Measurements from ENCODE around the gene LRPPRC. TPM values are rescaled to one million over a fixed set of nuclear protein-coding genes. Genes with fewer than 3 reads are reported as not detected.
A peak's percentile ranks its signal among the peaks of the same experiment; 100 is the strongest.

The LRPPRC gene
- total RNA-seq, 2 donors from 2014 or later: 92.0 to 156 TPM

DNA sequence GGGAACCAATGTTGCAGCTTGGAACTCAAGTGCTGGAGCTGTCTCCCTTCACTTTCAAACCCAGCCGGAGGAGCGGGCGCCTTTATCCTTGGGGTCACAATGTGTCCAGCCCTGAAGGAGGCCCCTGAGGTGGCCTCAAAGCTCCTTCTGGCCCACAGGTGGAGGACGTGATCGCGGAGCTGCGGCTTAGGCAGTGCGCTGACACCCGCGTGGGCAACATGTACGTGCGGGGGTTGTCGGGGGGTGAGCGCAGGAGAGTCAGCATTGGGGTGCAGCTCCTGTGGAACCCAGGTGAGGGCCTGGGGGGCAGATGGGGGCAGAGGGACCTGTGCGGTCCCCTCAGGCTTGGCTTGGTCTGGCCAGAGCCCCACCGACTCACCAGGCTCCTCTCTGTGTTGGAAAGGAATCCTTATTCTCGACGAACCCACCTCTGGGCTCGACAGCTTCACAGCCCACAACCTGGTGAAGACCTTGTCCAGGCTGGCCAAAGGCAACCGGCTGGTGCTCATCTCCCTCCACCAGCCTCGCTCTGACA lies 143.5 kb downstream of the LRPPRC start:
- H3K27ac Mint-ChIP-seq: no peak overlapping the region
- no peaks in the 10 kb centered on the region for H3K36me3 Mint-ChIP-seq
- DNase-seq (ENCODE audit: low spot score) (no peak), ATAC-seq (no peak)
- H3K9me3 Mint-ChIP-seq: no peaks in the 10 kb centered on the region
- H3K4me1 Mint-ChIP-seq (ENCODE audit: low read depth in 2 of 2): no peaks in the 10 kb centered on the region
- H3K4me3 Mint-ChIP-seq: no peak overlapping the region
- peaks cover 18 to 25% of the 10 kb centered on the region in 2 donors for H3K27me3 Mint-ChIP-seq

DNA sequence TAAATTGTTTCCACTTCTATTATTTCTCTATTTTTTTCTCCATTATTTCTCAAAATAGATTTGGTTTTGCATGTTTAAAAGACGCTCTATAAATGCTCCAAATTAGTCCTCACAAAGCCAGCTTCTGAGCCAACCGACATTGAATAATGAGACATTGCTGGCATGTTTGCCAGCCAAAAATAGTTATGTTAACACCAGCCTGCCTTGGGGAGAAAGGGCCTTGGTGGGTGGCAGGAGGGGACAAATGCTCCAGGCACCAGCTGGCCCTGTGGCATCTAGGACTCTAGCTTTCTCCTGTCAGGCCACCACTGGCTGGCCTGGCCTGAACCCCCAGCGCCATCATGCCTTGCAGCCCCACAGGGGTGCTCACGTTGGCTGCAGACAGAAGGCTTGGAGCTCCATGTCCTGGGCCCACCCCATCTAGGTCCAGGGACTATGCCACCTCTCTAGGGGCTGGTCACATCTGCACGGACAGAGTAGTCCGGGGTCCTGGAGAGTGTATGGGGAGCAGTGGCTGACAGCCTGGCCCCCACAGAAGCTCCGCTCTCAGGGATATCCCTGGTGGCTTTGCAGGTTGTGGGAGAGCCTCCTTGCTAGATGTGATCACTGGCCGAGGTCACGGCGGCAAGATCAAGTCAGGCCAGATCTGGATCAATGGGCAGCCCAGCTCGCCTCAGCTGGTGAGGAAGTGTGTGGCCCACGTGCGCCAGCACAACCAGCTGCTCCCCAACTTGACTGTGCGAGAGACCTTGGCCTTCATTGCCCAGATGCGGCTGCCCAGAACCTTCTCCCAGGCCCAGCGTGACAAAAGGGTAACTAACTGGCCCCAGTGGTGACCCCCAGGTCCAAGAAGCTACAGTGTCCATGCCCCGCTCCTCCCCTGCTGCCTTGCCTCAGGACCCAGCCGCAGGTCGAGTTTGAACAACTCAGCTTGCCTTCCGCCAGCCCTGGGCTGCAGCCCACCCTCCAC lies 144.5 kb downstream of the LRPPRC start:
- no peak overlapping the region for H3K27ac Mint-ChIP-seq
- H3K4me1 Mint-ChIP-seq (ENCODE audit: low read depth in 2 of 2): no peaks in the 10 kb centered on the region
- H3K27me3 Mint-ChIP-seq: peaks cover 10 to 15% of the 10 kb centered on the region in 2 donors
- DNase-seq (ENCODE audit: low spot score): no peak
- H3K36me3 Mint-ChIP-seq: no peaks in the 10 kb centered on the region
- peak in 1 of 2 donors; percentile 40 for ATAC-seq
- H3K9me3 Mint-ChIP-seq: no peaks in the 10 kb centered on the region
- no peak overlapping the region for H3K4me3 Mint-ChIP-seq

DNA sequence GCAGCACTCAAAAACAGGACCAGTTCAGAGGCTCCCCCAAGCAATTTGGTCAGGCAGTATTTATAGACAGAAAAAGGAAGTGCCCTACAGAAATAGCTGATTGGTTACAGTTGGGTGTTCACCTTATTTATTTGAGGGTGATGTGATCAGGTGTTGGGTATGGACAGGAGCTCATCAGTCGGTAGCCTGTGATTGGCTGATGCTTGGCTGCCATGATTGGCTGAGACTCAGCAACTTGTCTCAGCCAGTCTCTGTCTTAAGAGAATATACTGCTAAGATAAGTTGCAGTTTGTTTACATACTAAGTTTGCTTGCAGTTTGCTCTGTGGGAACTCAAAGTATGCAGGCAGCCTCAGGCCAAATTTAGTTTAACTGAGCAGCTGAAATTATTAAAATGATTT lies 147.6 kb downstream of the LRPPRC start:
- no peaks in the 10 kb centered on the region for H3K4me1 Mint-ChIP-seq (ENCODE audit: low read depth in 2 of 2)

DNA sequence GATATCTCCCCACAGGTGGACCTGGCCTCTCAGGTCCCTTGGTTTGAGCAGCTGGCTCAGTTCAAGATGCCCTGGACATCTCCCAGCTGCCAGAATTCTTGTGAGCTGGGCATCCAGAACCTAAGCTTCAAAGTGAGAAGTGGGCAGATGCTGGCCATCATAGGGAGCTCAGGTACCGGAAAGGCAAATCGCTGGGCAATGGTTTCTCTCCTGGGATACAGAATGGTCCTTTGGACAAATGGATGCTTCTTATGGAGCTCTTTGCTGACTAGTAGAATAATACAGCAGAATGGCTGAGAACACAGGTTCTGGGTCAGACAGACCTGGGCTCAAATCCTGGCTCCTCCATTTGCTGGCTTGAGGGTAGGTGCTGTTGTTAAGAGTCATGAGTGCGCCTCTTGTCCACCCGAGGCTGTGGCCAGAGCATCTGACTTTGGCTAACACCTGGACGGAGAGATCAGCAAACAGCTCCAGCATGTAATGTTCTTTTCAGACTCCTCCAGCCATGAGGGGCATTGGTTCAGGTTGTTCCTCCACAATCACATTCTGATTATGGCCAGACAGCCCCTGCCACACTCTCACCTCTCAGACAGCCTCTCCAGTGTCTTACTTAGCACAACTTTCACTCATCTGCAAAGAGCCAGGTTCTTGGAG lies 149.5 kb downstream of the LRPPRC start:
- no peaks in the 10 kb centered on the region for H3K4me1 Mint-ChIP-seq (ENCODE audit: low read depth in 2 of 2)
- no peaks in the 10 kb centered on the region for H3K36me3 Mint-ChIP-seq
- no peaks in the 10 kb centered on the region for H3K9me3 Mint-ChIP-seq
- no peak overlapping the region for H3K27ac Mint-ChIP-seq
- no peak for DNase-seq (ENCODE audit: low spot score)
- H3K4me3 Mint-ChIP-seq: no peak overlapping the region
- no peak for ATAC-seq
- peaks cover 0 to 2% of the 10 kb centered on the region in 2 donors for H3K27me3 Mint-ChIP-seq

More for the DNA sequence above, 147.6 kb downstream of the LRPPRC start:
- Mint-ChIP-seq H3K9me3 (no peaks in the 10 kb centered on the region), H3K4me3 (no peak overlapping the region), H3K27me3 (peaks cover 0 to 2% of the 10 kb centered on the region in 2 donors), H3K27ac (no peak overlapping the region), H3K36me3 (no peaks in the 10 kb centered on the region)
- DNase-seq (ENCODE audit: low spot score): no peak
- no peak for ATAC-seq

DNA sequence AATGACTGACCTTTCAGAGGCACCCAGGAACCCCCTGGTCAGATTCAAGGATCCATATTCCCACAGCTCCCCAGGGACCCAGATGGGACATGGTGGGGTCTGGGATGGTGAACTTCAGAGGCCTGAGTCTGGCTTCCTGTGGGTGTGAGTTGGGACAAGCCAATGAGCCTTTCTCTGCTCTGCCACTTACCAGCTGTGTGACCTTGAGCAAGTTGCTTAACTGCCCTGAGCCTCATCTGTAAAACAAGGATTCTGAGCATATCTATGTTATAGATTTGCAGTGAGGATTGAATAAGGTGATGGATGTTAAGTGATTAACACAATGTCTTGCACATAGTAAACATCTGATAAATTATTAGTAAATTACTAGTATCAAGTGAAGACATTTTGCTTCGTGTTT lies 150.6 kb downstream of the LRPPRC start:
- H3K4me3 Mint-ChIP-seq: no peak overlapping the region
- H3K9me3 Mint-ChIP-seq: no peaks in the 10 kb centered on the region
- H3K27me3 Mint-ChIP-seq: peaks cover 0 to 2% of the 10 kb centered on the region in 2 donors
- H3K36me3 Mint-ChIP-seq: no peaks in the 10 kb centered on the region
- ATAC-seq: no peak
- no peak overlapping the region for H3K27ac Mint-ChIP-seq
- no peaks in the 10 kb centered on the region for H3K4me1 Mint-ChIP-seq (ENCODE audit: low read depth in 2 of 2)
- no peak for DNase-seq (ENCODE audit: low spot score)

DNA sequence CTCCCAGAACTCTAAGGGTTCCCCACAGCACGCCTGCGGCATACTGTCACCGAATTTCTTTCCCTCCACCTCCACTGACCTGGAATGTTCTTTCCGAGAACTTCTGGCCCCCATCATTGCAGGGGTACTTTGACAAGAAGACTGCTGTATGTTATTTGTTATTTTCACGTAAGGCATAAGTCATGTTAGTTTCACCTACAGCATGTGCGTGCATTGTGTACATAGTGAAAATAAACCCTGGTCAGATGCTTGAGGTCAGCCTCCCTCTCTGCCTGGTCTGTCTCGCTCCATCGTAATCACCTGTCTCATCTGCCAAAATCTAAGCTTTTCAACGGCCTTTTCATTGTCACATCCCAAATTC lies 152.9 kb downstream of the LRPPRC start:
- peaks cover 0 to 2% of the 10 kb centered on the region in 2 donors for H3K27me3 Mint-ChIP-seq
- H3K4me1 Mint-ChIP-seq (ENCODE audit: low read depth in 2 of 2): no peaks in the 10 kb centered on the region
- no peak overlapping the region for H3K4me3 Mint-ChIP-seq
- no peak for ATAC-seq
- H3K27ac Mint-ChIP-seq: no peak overlapping the region
- no peak for DNase-seq (ENCODE audit: low spot score)
- H3K9me3 Mint-ChIP-seq: no peaks in the 10 kb centered on the region
- no peaks in the 10 kb centered on the region for H3K36me3 Mint-ChIP-seq

DNA sequence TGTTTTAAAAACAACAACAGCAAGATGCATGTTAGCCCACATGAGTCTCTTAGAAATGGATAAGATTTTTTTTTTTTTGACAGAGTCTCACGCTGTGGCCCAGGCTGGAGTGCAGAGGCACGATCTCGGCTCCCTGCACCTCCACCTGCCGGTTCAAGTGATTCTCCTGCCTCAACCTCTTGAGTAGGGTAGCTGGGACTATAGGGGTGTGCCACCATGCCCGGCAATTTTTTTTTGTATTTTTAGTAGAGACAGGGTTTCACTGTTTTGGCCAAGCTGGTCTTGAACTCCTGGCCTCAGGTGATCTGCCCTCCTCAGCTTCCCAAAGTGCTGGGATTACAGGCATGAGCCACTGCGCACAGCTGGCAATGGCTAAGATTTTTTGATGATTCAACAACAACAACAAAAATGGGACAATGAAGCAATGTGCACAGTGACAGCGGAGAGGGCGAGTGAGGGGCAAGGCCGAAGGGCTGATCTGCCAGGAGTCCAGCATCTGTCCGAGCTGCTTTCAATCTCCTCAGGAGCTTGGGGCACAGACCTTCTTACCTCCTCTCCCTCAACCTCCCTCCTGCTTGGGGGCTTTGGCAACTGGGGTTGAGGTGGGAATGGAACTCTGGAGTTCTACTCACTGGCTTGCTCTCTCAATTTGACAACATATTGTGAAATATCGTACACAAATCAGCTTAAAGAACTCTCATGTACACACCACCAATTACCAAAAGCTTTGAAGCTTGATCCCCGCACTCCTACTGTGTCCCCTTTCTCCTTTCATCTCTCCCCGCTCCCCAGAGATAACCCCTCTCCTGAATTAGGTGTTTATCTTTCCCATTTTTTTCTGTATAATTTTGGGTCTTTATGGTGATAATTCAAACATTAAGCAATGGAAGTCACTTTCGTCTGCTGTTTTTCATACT lies 153.6 kb downstream of the LRPPRC start:
- no peaks in the 10 kb centered on the region for H3K9me3 Mint-ChIP-seq
- no peak overlapping the region for H3K27ac Mint-ChIP-seq
- no peaks in the 10 kb centered on the region for H3K27me3 Mint-ChIP-seq
- ATAC-seq (no peak), DNase-seq (ENCODE audit: low spot score) (no peak)
- H3K36me3 Mint-ChIP-seq: no peaks in the 10 kb centered on the region
- H3K4me3 Mint-ChIP-seq: no peak overlapping the region
- no peaks in the 10 kb centered on the region for H3K4me1 Mint-ChIP-seq (ENCODE audit: low read depth in 2 of 2)

DNA sequence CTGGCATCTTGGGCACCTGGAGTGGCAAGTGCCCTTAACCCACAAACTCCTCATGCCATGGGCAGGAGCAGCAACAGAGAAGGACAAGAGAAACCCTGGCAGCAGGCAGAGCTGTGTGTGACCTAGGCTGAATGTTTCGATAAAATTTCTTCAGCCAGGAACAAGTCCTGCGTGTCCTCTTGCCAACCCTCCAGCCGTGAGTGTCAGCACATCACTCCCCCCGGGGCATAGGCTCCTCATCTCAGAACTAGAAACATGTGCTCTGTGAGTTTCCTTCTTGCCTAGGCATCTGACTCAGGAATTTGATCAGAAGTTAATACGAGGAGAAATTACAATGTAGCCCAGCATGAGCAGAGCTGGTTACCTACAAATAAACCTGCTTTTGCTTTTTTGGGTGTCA lies 154.8 kb downstream of the LRPPRC start:
- Mint-ChIP-seq H3K9me3 (no peaks in the 10 kb centered on the region), H3K4me1 (ENCODE audit: low read depth in 2 of 2) (no peaks in the 10 kb centered on the region), H3K27ac (no peak overlapping the region), H3K4me3 (no peak overlapping the region), H3K27me3 (no peaks in the 10 kb centered on the region), H3K36me3 (no peaks in the 10 kb centered on the region)
- ATAC-seq (no peak), DNase-seq (ENCODE audit: low spot score) (no peak)

DNA sequence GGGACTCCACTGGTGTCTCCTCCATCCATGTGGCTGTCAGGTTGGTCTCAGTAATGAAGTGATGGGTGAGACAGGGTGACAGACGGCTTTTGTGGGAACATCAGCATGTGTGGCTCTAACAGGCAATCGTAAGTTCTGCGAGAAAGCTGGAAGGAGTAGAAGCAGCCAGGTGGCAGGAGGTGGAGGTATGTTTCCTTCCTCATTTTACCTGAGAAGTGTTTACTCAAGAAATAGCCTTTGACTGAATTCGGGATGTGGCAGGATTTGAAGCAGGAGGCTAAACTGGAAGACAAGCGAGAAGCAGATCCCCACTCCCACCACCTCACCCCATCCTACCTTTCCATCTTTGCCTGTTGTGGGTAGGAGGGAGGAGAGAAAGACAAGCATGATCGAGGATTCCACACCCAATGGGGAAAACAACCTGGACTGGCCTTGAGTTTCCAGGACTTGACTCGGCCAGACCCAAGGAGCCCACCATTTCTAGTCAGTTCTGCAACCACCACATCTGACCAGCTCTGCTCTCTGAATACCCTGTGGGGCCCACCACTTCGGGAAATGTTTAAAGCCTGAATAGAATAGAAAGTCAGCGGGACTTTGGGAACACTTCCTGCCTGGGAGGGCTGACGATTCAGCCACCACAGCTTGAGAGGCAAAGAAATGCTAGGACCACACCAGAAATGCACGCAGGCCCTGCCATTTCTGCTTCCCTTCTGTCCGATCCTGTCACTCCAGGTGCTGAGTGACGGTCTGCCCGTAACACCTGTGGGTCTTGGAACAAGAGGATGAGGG lies 155.8 kb downstream of the LRPPRC start:
- DNase-seq (ENCODE audit: low spot score): no peak
- H3K9me3 Mint-ChIP-seq: no peaks in the 10 kb centered on the region
- no peaks in the 10 kb centered on the region for H3K4me1 Mint-ChIP-seq (ENCODE audit: low read depth in 2 of 2)
- no peak overlapping the region for H3K4me3 Mint-ChIP-seq
- no peak for ATAC-seq
- no peaks in the 10 kb centered on the region for H3K36me3 Mint-ChIP-seq
- H3K27ac Mint-ChIP-seq: no peak overlapping the region
- H3K27me3 Mint-ChIP-seq: no peaks in the 10 kb centered on the region

DNA sequence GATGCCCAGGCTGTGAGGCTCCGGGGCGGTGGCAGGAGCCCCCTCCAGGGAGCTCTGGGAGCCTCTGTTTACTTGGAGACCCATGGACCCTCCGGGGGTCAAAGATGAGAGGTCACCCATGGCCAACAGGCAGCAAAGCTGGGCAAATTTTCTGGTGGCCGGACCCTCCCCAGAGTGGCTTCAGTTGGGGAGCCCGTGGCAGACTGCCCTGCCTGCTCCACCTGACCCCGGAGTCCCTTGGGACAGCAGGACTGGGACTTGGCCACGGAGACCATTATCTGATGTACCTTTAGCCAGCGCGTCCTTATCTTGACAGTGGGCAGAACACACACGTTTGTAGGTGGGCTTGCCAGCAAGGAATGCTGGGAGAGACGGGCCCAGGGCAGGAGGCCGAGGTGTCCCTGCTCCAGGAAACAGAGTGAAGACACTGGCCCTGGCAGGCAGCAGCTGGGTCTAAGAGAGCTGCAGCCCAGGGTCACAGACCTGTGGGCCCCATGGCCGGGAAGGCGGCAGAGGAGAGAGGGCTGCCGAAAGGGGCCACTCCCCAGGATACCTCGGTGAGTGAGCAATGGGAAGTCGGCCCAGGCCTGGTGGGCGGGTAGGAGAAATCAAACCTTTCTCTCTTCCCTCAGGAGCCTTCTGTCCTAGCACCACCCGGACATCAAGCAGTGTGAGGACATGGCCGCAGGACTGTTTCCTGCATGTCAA lies 157.1 kb downstream of the LRPPRC start, which contains the start of the genes ABCG5 and ABCG8:
Gene ABCG5, minus strand, starts transcription at position 280 of the 708 bp plus-strand sequence. Its CDS starts 160 bp downstream, at position 120.
Gene ABCG8, plus strand, starts transcription at position 412 of the 708 bp plus-strand sequence. Its CDS starts 83 bp downstream, at position 495.
- ATAC-seq (peak; percentile 18 to 30), DNase-seq (ENCODE audit: low spot score) (no peak)
- Mint-ChIP-seq H3K4me1 (ENCODE audit: low read depth in 2 of 2) (no peaks in the 10 kb centered on the region), H3K36me3 (no peaks in the 10 kb centered on the region), H3K27me3 (no peaks in the 10 kb centered on the region), H3K9me3 (no peaks in the 10 kb centered on the region), H3K27ac (no peak within 1 kb of the TSS), H3K4me3 (no peak within 1 kb of the TSS)

DNA sequence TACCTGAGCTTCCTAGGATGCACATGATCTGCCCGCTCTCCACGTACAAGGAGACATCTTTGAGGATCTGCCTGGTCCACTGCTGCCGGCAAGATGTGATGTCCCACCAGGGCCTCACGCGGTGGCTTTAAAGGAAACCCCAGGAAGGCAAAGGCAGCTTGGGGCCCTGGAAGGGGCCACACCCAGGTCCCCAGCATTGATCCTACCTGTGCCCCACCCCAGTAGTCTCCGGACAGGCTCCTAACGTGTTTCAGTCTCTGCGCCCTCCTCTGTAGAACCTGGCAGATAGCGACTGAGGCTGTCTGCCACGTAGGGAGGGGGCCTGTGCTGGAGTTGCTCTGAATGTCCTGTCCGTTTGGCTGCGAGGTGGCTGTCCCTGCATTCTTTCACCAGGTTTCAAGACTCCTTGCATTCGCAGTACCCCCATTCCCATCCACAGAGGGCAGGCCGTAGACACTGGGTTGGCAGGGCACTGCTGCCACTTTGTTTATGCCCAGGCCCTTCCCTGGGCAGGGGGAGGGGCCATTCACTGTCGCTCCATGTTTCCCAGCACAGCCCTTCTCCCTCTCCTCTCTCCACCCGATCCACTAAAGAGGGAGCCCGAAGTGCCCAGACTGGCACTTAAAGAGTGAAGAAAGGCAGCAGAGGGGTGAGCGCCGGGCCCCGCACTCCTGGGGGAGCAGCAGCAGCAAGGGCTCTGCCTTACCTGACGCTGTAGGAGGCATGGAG lies 157.8 kb downstream of the LRPPRC start:
- no peaks in the 10 kb centered on the region for H3K36me3 Mint-ChIP-seq
- no peak for DNase-seq (ENCODE audit: low spot score)

DNA sequence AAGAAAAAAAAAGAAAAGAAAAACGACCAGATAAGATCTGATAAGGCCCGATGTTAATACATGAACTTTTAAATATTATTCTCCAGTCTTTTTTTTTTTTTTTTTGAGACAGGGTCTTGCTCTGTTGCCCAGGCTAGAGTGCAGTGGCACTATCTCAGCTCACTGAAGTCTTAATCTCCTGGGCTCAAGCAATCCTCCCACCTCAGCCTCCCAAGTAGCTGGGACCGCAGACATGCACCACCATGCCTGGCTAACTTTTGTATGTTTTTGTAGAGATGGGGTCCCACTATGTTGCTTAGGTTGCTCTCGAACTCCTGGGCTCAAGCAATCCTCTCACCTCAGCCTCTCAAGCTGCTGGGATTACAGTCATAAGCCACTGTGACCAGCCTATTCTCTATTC lies 158.8 kb downstream of the LRPPRC start:
- H3K9me3 Mint-ChIP-seq: no peaks in the 10 kb centered on the region
- no peaks in the 10 kb centered on the region for H3K4me1 Mint-ChIP-seq (ENCODE audit: low read depth in 2 of 2)
- H3K36me3 Mint-ChIP-seq: no peaks in the 10 kb centered on the region
- peaks cover 0 to 2% of the 10 kb centered on the region in 2 donors for H3K27me3 Mint-ChIP-seq
- DNase-seq (ENCODE audit: low spot score): no peak
- H3K27ac Mint-ChIP-seq: no peak overlapping the region
- no peak overlapping the region for H3K4me3 Mint-ChIP-seq
- ATAC-seq: no peak

More for the DNA sequence above, 157.8 kb downstream of the LRPPRC start:
- Mint-ChIP-seq H3K27me3 (peaks cover 0 to 1% of the 10 kb centered on the region in 2 donors), H3K9me3 (no peaks in the 10 kb centered on the region), H3K4me3 (no peak overlapping the region), H3K27ac (no peak overlapping the region), H3K4me1 (ENCODE audit: low read depth in 2 of 2) (no peaks in the 10 kb centered on the region)
- peak in 1 of 2 donors; percentile 26 for ATAC-seq

Data from natural killer cell treated with Interleukin-12 subunit alpha and Interleukin-12 subunit beta and Interleukin-15 and Interleukin-18, amount 100 ng/mL, for 72 hours (primary cell).